HG02678 (cell line): Measurements from ENCODE around the gene TBC1D5.
"Not testable (repeated sequence)": the region's sequence is repeated elsewhere in the genome, so short reads cannot be mapped to it uniquely, and the experiment has no call there.

Experiments
- ATAC-seq: cut with Tn5 transposase; IDR thresholded peaks from one replicate; pipeline ENCODE4 v1.9.1; 2021; ENCODE audit warnings: mild to moderate bottlenecking, moderate library complexity; ENCODE audit not compliant: unreplicated experiment

The TBC1D5 gene

DNA sequence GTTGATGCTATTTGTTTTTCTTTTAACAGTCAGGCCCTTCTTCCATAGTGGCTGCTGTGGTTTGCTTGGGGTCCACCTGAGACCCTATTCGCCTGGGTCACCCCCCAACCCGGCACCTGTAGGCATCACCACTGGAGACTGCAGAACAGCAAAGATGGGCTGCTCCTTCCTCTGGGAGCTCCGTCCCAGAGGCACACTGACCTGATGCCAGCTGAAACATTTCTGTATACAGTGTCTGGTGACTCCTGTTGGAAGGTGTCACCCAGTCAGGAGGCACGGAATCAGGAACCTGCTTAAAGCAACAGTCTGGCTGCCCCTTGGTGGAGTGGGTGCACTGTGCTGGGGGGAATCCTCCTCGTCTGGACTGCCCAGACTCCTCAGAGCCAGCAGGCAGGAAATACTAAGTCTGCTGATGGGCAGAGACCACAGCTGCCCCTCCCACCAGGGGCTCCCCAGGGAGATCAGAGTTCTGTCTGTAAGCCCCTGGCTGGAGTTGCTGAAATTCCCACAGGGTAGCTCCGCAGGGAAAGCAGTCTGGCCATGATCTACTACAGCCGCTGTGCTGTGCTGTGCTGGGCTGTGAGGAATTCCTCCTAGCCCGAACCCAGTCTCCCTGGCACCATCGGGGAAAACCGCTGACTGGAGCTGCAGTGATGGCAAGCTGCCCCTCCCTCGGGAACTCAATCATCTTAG lies 248.2 kb downstream of the TBC1D5 start:
- ATAC-seq, result no peak

DNA sequence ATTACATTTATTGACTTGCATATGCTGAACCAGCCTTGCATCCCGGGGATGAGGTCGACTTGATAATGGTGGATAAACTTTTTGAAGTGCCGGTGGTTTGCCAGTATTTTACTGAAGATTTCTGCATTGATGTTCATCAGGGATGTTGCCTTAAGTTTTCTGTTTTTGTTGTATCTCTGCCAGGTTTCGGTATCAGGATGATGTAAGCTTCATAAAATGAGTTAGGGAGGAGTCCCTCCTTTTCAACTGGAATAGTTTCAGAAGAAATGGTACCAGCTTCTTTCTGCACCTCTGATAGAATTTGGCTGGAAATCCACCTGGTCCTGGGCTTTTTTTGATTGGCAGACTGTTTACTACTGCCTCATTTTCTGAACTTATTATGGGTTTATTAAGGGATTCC lies 250.8 kb downstream of the TBC1D5 start:
- no peak for ATAC-seq

DNA sequence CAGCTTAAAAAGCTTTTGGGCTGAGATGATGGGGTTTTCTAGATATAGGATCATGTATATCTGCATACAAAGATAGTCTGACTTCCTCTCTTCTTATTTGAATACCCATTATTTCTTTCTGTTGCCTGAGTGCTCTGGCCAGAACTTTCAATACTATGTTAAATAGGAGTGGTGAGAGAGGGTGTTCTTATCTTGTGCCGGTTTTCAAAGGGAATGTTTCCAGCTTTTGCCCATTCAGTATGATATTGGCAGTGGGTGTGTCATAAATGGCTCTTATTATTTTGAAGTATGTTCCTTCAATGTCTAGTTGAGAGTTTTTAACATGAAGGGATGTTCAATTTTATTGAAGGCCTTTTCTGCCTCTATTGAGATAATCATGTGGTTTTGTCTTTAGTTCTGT lies 251.2 kb downstream of the TBC1D5 start:
- not testable (repeated sequence) for ATAC-seq

DNA sequence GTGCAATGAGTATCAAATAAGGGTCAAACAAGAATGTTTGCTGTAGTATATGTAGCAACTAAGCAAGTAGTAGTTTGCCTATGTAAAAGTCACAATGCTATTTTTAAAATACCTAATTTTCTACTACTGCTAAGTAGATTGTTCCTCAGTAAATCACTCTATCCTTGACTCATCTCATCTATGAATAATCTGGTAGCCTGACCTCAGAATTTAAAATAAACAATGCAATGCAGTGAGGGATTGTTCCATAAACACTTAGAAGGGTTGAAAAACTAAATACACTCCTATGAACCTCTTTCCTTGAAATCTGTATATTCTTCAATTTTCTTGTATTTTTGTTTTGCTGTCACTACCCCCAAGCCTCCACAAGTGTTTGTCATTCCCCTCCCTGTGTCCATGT lies 253.3 kb downstream of the TBC1D5 start:
- no peak for ATAC-seq

DNA sequence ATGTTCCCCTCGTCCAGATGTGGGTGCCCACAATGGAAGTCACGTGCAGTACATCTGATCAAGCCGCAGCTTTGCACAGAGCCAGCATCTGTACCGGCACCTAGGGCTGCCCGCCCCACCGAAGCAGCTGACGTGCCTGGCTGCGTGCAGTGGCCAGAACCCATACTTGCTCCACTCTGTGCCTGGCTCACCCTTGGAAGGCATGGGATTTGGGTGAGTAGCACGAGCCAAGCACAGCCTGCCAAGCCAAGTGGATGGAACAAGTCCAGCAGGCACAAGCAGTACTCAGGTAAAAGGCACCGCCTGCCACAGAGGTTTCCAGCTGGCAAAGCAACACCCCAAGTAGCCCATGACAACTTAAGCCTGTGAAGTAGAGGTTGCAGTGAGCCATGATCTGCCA lies 261.3 kb downstream of the TBC1D5 start:
- no peak for ATAC-seq

DNA sequence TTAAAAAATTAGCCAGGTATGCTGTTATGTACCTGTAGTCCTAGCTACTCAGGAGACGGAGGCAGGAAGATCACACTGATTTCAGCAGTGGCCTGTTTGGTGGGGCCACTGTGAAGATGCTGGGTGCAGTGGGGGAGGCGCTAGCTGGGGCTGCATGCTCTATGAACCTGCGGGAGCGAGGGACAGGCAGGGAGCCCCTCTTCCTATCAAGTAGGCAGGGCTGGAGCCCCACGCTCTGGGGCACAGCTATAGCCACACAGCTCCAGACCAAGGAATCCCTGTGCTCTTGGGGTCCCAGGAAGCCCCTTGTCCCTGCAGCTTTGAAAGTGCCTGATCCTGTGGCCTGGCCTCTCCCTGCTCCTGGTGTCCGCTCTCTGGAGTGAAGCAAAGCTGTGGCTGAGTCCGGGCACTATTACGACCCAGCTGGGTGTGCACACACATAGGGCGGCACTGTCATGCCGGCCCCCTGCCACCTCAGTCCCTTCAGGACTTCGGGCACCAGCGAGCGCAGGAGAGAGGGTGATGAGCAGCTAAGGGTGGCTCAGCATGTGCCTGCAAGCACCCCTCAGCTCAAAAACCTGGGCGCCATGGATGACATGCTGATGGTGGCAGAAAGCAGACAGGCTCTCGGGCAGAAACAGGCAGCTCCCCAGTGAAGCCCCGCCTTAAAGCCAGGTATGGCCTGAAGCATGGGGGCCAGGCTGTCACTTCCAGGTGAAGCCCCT lies 262.6 kb downstream of the TBC1D5 start:
- ATAC-seq, result no peak

DNA sequence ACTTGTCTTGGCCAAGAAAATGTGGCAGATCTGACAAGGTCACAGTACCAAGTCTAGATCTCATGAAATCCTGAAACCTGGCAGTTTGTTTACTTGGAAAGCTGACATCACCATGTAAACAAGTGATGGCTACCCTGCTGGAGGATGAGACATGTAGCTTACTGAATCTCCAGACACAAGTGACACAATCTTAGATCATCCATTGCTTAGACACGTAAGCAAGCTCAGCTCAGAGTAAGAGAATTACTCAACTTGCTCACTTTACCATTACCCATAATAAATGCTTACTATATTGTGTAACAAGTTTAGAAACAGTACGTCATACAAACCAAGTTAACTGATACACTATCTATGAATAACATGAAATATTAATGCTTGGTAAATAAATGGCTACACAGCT lies 263.8 kb downstream of the TBC1D5 start:
- no peak for ATAC-seq

DNA sequence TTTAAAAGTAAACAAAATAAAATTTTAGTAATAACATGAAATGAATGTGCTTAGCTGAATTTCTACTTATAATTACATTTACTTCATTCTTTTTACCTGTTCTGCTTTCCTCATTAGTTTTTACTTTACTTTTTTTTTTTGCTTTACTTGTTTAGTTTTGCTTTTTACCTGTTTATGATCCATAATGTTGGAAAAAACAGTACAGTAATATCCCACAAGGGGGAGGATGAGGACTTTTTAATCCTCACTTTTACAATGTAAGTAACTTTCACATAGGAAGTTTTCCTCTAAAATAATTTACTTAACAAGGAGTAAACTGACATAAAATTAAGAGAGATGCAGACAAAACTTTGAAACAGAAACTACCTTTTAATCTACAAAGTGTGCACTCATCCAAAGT lies 268.7 kb downstream of the TBC1D5 start:
- no peak for ATAC-seq

DNA sequence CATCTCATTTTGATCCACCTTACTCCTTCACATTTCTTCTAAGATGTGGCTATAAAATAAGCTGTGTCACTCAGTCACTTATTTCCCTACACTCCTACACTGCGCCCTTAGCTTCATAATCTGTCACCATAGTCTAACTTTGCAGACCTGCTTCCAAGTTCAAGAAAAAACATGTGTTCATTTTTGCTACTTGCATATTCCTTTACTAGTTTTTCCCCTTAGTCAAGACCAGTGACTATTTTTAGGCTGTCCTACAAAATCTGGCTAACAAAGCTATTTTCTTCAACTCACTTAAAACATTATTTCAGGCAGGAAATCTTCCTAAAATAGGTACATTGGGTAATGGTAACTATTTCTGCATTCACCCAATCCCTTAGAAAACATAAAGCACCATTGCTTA lies 272.5 kb downstream of the TBC1D5 start:
- no peak for ATAC-seq

DNA sequence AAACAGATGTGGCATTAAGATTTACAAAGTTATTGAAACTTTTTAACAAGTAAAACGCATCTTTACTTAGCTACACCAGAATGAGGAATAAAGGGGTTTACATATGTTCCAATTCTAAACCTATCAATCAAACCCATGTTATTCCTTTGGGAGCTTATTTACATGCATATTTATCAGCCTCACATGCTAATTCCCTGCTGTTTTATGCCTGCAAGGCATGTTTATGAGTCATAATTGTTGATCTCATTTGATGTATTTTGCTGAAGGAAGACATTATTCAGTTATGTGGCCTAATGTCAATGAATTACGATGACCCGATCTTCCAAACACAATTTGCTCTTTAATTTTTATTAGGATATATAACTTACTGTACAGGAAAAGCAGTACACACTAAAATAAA lies 272.9 kb downstream of the TBC1D5 start:
- no peak for ATAC-seq

DNA sequence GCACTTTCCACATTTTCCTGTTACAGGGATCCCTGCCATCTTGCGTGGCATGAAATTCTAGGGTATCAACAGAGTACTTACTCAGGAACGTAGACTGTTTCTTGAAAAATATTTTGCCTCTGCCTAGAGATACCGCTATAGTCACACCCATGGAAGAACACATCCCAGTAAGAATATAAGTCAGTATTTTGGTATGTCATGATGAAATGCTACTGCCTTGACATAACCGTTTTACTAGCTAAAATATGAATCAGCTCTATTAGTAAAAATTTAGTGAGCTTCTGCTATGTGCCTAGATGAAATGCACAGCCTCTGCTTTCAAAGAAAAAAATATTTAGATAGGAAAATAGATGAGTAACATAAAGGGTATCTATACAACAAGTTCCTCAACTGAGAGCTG lies 276.4 kb downstream of the TBC1D5 start:
- ATAC-seq, result no peak

DNA sequence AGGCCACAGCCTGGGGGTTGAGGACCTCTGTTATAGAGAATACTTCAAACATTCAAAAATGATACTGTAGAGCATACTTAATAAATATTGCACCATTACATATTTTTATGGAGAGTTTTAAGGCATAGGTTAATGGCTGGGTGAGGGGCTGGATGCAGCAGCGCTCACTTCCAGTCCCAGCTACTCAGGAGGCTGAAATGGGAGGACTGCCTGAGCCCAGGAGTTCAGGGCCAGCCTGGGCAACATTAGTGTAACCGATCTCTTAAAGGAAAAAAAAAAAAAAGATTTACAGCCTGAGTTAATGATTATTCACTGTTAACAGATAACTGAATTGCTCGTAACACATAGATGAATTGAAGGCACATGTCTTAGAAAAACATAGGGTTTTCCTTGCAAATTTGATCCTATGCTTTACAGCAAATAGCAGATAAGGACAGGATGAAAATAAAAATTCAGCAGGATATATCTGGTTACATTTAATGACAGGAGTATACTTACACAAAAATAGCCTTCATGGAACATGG lies 282.9 kb downstream of the TBC1D5 start:
- ATAC-seq, result no peak

DNA sequence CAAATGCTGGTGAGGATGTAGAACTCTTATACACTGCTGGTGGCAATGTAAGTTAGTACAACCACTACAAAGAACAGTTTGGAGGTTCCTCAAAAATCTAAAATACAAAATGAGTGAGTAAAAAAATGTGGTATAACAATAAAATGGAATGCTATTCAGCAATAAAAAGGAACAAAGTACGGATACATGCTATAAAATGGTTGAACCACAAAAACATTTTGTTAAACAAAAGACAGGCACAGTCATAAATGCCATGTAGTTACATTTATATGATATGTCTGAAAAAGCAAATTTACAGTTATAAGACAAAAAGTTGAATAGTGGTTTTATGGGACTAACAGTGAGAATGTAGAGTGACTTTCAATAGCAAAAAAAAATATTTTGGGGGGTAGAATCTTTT lies 285.8 kb downstream of the TBC1D5 start:
- no peak for ATAC-seq

DNA sequence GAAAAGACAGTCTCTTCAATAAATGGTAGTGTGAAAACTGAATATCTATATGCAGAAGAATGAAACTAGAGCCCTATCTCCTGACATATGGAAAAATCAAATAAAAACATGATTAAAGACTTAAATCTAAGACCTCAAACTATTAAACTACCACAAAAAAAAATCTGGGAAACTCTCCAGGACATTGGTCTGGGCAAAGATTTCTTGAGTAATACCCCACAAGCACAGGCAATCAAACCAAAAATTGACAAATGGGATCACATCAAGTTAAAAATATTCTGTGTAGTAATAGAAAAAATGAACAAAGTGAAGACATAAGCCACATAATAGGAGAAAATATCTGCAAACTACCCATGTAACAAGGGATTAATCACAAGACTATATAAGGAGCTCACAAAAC lies 286.4 kb downstream of the TBC1D5 start:
- no peak for ATAC-seq

DNA sequence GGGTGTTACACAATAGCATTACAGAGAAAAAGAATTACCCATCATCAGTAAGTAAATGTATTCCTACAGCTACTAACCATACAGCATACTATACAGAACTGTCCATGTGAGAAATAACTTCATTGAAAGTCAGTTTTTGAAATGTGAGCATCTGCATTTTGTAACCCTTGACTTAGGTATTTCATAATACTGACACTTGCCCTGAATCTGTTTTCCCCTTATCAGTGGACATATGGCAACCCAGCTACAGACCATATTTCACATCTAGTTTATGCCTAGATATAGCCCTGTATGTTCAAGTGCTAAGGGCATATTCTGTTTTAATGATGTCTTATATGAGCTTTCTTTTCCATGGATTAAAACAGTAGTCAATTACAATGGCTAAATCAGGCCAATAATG lies 297.6 kb downstream of the TBC1D5 start:
- no peak for ATAC-seq

DNA sequence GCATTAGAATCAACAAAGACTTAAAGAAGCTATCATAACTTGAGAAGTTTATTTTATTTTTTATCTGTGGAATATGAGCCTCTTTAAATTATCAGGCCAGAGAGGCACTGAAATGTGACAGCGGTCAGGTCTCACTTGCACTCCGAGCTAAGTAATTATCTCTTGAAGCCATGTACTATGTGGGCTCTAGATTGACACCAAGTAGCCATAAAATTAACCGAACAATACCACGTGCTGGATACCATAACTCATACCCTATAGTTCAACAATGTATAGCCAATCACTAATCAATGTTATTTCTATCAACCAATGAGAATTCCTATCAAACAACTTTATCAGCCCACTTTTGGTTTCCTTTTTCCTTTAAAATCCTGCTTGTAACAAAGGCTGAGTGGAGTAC lies 299.3 kb downstream of the TBC1D5 start:
- ATAC-seq, result no peak

DNA sequence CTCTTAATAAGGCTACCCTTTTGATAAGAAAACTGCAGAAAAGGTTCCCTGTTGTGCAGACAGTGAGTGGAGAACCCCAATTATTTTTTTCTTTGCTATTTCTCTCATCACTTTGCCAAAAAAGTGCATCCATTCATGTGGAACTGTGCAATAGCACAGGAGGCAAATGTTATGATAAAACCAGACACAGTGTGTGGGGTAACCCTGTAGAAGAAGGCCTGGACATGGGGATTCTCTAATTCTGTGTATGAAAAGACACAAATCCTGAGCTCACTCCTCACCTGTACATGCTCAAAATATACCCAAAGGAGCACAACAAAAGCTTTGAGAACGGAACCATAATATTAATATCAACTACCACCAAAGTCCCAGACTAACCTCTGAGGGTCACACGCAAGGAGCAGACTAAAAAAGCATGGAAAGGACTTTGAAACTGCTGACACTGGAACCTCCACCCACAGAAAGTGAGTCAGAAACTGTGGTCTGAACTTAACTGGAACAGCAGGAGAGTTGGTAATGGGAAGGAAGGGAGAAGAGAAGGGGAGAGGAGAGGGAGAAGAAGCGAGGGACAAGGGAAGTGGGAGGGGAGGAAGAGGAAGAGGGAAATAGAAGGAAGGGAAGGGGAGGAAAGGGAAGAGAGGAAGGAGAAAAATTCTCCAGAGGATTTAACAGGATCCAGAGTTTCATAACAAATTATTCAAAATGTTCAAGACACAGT lies 299.9 kb downstream of the TBC1D5 start:
- no peak for ATAC-seq

DNA sequence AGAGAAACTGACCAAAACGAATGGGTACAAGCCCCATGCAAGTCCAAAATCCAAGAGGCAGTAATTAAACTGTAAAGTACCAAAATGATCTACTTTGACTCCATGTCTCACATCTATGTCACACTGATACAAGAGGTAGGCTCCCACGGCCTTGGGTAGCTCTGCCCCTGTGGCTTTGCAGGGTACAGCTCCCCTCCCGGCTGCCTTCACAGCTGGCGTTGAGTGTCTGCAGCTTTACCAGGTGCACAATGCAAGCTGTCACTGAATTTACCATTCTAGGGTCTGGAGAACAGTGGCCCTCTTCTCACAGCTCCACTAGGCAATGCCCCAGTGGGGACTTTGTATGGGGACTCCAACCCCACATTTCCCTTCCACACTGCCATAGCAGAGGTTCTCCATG lies 308.6 kb downstream of the TBC1D5 start:
- no peak for ATAC-seq

DNA sequence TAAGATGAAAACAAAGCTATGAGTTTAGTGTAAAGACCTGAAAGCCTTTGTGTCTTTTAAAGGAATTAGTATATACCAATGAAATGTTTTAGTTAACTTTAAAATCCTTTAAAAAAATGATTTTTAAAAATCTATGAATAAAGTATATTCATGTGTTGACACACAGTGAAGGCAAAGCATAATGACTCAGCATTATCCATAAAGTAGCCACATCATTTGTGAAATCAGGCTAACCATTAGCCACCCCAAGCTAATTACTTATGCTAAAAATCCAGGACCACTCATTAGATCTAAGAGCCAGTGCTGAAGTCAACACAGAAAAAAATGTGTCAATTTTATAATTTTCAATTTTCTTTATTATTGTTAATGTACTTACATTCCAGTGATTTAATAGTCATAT lies 310.2 kb downstream of the TBC1D5 start:
- no peak for ATAC-seq

DNA sequence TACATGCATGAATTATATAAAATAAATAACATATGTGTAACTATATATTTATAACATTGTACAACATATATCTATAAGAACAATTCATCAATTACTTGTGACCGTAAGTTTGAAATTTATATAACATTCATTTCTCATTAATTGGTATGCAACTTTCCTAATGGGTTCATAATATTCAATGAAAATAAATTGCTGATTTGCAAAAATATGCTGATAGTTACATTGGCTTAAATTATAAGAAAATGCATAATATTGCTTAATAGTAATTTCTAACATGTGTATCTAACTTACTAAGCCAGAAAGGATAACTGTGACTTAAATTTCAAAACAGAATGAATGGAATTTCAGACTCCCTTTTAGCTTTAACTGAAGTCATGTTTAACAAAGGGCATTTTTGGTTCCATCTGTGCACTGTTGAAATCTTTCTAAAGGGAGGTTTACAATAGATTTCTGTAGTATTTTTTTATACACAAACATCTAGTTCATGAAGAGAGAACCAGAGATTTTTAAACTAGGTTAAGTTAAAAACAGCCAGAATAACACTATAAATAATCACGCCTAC lies 310.9 kb downstream of the TBC1D5 start:
- ATAC-seq, result no peak

DNA sequence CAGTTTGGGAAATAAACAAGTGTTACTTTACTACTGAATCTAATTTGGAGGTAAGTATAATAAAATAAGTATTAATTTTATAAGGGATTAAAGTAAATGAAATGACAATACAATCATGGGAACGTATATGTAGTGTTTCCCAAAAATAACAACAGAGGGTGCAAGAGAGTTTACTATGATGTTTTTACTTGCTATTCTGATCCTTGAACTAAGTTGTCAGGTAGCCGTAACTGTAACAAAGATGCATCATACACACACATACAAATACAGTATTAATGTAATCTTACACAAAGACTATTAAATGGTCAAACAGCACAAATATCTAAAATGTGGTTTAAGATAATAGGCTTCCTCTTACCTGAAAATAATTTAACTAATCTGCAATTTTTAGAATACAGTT lies 311.4 kb downstream of the TBC1D5 start:
- no peak for ATAC-seq

DNA sequence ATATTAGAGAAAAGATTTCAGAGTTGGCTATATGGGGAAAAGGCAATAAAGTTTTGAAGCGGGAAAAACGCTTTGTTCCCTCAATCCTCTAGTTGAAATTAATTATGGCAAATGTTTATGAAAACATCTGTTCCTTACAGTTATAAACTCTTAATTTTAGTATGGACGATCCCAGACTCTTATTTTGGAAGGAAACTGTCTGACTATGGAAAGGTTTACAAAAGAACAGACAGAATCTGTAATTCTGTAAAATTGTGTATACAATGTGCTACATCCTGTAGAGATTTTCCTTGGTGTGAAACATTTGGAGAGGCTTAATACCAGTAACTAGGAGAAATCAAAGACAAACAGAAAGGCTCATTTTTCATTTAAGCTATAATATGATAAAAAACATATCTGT lies 311.8 kb downstream of the TBC1D5 start:
- no peak for ATAC-seq
